ENCODE measurements around the gene SLCO3A1.

SLCO3A1 gene

DNA sequence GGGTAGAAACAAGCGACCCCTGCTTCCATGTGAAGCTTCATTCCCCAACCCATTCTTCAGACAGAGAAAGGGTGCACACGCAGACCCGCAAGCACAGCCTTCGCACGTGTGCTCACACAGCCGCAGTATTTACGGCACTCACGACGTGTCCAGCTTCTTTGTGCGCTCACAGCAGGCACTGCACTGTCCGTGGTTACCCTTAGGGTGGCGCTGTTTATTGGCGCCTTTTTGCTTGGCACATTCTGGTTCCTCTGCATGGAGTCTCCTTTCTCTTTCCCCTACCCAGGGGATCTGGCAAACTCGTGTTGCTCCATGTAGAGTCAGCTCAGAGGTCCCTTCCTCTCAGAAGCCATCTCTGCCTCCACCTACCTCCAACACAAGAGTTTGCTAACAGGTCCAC, 115.1 kb downstream of the SLCO3A1 start:
- no peaks in the 10 kb centered on the region for H3K4me1 ChIP-seq (ENCODE audit: insufficient read depth, low read length)
- ATAC-seq (ENCODE audit: insufficient read depth, low read depth) (no peak), DNase-seq (no peak)
- no peaks in the 10 kb centered on the region for H4K20me1 ChIP-seq (ENCODE audit: insufficient read depth, low read length)
- no peak overlapping the region for H2AFZ ChIP-seq (ENCODE audit: low read depth, low read length)
- H3K27ac ChIP-seq (ENCODE audit: low read length), result no peak overlapping the region
- H3K4me2 ChIP-seq (ENCODE audit: insufficient read depth, low read length), result no peak overlapping the region
- no peak for TF ChIP-seq EZH2 (IDR thresholded peaks at IDR 0.05; ENCODE audit: borderline replicate concordance, low read depth, low read length, severe bottlenecking)
- TF ChIP-seq, protein P1, sequence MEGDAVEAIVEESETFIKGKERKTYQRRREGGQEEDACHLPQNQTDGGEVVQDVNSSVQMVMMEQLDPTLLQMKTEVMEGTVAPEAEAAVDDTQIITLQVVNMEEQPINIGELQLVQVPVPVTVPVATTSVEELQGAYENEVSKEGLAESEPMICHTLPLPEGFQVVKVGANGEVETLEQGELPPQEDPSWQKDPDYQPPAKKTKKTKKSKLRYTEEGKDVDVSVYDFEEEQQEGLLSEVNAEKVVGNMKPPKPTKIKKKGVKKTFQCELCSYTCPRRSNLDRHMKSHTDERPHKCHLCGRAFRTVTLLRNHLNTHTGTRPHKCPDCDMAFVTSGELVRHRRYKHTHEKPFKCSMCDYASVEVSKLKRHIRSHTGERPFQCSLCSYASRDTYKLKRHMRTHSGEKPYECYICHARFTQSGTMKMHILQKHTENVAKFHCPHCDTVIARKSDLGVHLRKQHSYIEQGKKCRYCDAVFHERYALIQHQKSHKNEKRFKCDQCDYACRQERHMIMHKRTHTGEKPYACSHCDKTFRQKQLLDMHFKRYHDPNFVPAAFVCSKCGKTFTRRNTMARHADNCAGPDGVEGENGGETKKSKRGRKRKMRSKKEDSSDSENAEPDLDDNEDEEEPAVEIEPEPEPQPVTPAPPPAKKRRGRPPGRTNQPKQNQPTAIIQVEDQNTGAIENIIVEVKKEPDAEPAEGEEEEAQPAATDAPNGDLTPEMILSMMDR (IDR thresholded peaks at IDR 0.05; ENCODE audit: borderline replicate concordance, extremely low read depth, low read length, poor library complexity, severe bottlenecking), result peak; percentile 28
- no peaks in the 10 kb centered on the region for H3K9me3 ChIP-seq (ENCODE audit: insufficient read depth, low read length, severe bottlenecking)
- no peak overlapping the region for H3K4me3 ChIP-seq (ENCODE audit: low read depth in 1 of 2, low read length in 2 of 2)
- H3K36me3 ChIP-seq (ENCODE audit: insufficient read depth, low read length), result no peaks in the 10 kb centered on the region
- no peak overlapping the region for H3K9ac ChIP-seq (ENCODE audit: low read depth, low read length)
- peaks cover 4% of the 10 kb centered on the region for H3K27me3 ChIP-seq (ENCODE audit: insufficient read depth, low read length, poor library complexity)
- no peaks in the 10 kb centered on the region for H3K79me2 ChIP-seq (ENCODE audit: insufficient read depth, low read length)

DNA sequence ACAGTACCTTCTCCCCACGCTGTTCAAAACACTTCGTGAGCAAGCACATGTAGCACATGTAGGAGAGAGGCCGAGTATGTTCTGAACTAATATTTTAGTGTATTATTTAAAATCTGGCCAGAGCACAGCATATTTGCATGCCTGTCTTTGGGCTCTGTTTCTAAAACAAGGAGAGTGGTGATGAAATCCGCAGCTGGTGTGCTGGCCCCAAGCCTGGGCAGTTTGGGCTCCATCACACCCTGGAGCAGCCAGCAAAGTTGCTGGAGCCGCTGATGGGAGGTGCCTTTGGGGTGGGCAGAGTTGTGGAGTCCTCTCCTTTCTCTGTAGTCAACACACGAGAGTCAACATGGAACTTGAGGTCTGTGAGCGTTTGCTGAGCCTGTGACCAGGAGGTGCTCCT, 116.6 kb downstream of the SLCO3A1 start:
- ATAC-seq (ENCODE audit: insufficient read depth, low read depth) (no peak), DNase-seq (no peak)
- no peak for TF ChIP-seq EZH2 (IDR thresholded peaks at IDR 0.05; ENCODE audit: borderline replicate concordance, low read depth, low read length, severe bottlenecking)
- TF ChIP-seq, protein P1 (IDR thresholded peaks at IDR 0.05; ENCODE audit: borderline replicate concordance, extremely low read depth, low read length, poor library complexity, severe bottlenecking), result no peak
- H4K20me1 ChIP-seq (ENCODE audit: insufficient read depth, low read length), result no peaks in the 10 kb centered on the region
- H3K9me3 ChIP-seq (ENCODE audit: insufficient read depth, low read length, severe bottlenecking), result no peaks in the 10 kb centered on the region
- H3K4me3 ChIP-seq (ENCODE audit: low read depth in 1 of 2, low read length in 2 of 2), result no peak overlapping the region
- H3K4me1 ChIP-seq (ENCODE audit: insufficient read depth, low read length), result no peaks in the 10 kb centered on the region
- no peak overlapping the region for H2AFZ ChIP-seq (ENCODE audit: low read depth, low read length)
- H3K27ac ChIP-seq (ENCODE audit: low read length), result no peak overlapping the region
- H3K9ac ChIP-seq (ENCODE audit: low read depth, low read length), result no peak overlapping the region
- H3K4me2 ChIP-seq (ENCODE audit: insufficient read depth, low read length), result no peak overlapping the region
- peaks cover 4% of the 10 kb centered on the region for H3K27me3 ChIP-seq (ENCODE audit: insufficient read depth, low read length, poor library complexity)
- H3K36me3 ChIP-seq (ENCODE audit: insufficient read depth, low read length), result no peaks in the 10 kb centered on the region
- no peaks in the 10 kb centered on the region for H3K79me2 ChIP-seq (ENCODE audit: insufficient read depth, low read length)

DNA sequence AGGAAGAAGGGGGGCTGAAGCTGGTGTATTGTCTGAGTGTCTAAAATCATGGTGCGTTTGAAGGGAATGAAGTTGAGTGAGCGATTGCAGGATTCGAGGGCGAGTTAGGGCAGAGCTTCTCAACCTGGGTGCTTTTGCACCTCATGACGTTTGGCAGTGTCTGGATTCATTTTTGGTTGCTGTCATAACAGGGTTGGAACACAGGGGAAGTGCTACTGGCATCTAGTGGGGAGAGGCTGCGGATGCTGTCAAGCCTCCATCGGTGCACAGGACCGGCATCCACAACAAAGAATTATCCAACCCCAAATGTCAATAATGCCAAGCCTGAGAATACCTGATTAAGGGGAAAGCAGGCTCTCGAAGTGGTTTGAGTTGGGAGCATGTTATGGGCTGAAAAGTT, 120.0 kb downstream of the SLCO3A1 start:
- Histone ChIP-seq H3K4me2 (ENCODE audit: insufficient read depth, low read length) (no peak overlapping the region), H2AFZ (ENCODE audit: low read depth, low read length) (no peak overlapping the region), H3K4me1 (ENCODE audit: insufficient read depth, low read length) (no peaks in the 10 kb centered on the region), H3K27me3 (ENCODE audit: insufficient read depth, low read length, poor library complexity) (no peaks in the 10 kb centered on the region), H4K20me1 (ENCODE audit: insufficient read depth, low read length) (no peaks in the 10 kb centered on the region), H3K79me2 (ENCODE audit: insufficient read depth, low read length) (no peaks in the 10 kb centered on the region), H3K9me3 (ENCODE audit: insufficient read depth, low read length, severe bottlenecking) (no peaks in the 10 kb centered on the region), H3K36me3 (ENCODE audit: insufficient read depth, low read length) (no peaks in the 10 kb centered on the region), H3K4me3 (ENCODE audit: low read depth in 1 of 2, low read length in 2 of 2) (no peak overlapping the region), H3K27ac (ENCODE audit: low read length) (no peak overlapping the region), H3K9ac (ENCODE audit: low read depth, low read length) (no peak overlapping the region)
- TF ChIP-seq, protein P1 (IDR thresholded peaks at IDR 0.05; ENCODE audit: borderline replicate concordance, extremely low read depth, low read length, poor library complexity, severe bottlenecking), result peak; percentile 10
- TF ChIP-seq EZH2 (IDR thresholded peaks at IDR 0.05; ENCODE audit: borderline replicate concordance, low read depth, low read length, severe bottlenecking), result no peak
- DNase-seq (no peak), ATAC-seq (ENCODE audit: insufficient read depth, low read depth) (no peak)

DNA sequence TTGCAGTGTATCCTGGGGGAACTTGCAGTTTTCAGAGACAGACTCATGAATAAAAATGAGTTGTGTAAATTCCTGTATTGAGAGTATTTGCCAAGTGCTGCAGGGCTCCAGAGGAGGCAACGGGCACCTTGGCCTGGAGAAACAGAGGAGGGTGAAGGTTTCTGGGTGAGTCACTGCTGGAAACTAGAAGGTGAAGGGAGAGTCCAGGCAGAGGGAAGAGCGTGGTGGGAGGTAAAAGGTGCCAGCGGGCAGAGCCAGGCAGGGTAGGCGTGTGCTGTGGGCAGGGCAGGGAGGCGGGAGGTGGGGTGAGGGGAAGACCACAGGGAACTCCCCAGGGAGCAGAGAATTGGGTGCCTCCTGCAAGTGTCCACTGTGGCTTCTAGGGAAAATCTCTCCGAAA, 120.8 kb downstream of the SLCO3A1 start:
- DNase-seq (no peak), ATAC-seq (ENCODE audit: insufficient read depth, low read depth) (no peak)
- H3K79me2 ChIP-seq (ENCODE audit: insufficient read depth, low read length), result no peaks in the 10 kb centered on the region
- H3K9me3 ChIP-seq (ENCODE audit: insufficient read depth, low read length, severe bottlenecking), result no peaks in the 10 kb centered on the region
- H3K27me3 ChIP-seq (ENCODE audit: insufficient read depth, low read length, poor library complexity), result no peaks in the 10 kb centered on the region
- no peaks in the 10 kb centered on the region for H4K20me1 ChIP-seq (ENCODE audit: insufficient read depth, low read length)
- H3K4me3 ChIP-seq (ENCODE audit: low read depth in 1 of 2, low read length in 2 of 2), result no peak overlapping the region
- TF ChIP-seq EZH2 (IDR thresholded peaks at IDR 0.05; ENCODE audit: borderline replicate concordance, low read depth, low read length, severe bottlenecking), result no peak
- TF ChIP-seq, protein P1 (IDR thresholded peaks at IDR 0.05; ENCODE audit: borderline replicate concordance, extremely low read depth, low read length, poor library complexity, severe bottlenecking), result no peak
- no peak overlapping the region for H3K27ac ChIP-seq (ENCODE audit: low read length)
- H3K9ac ChIP-seq (ENCODE audit: low read depth, low read length), result no peak overlapping the region
- H2AFZ ChIP-seq (ENCODE audit: low read depth, low read length), result no peak overlapping the region
- no peaks in the 10 kb centered on the region for H3K4me1 ChIP-seq (ENCODE audit: insufficient read depth, low read length)
- H3K4me2 ChIP-seq (ENCODE audit: insufficient read depth, low read length), result no peak overlapping the region
- H3K36me3 ChIP-seq (ENCODE audit: insufficient read depth, low read length), result no peaks in the 10 kb centered on the region
